GM10266 (cell line): Measurements from ENCODE around the gene SNX8.

Experiments used
- DNase-seq: peaks from one replicate; pipeline ENCODE4 v3.0.0; 2012; ENCODE audit errors: extremely low spot score
- CTCF ChIP-seq: IDR thresholded peaks from 2 replicates; pipeline ENCODE4 v1.5.1; 2012; ENCODE audit warnings: mild to moderate bottlenecking, low read depth; ENCODE audit not compliant: control insufficient read depth, insufficient read depth; ENCODE audit errors: missing control alignments

Gene SNX8

GRCh38 chr7:2225336-2225735 is 88.9 kb downstream of the SNX8 start:
- no peak for TF ChIP-seq CTCF

GRCh38 chr7:2224934-2225333 is 89.3 kb downstream of the SNX8 start:
- no peak for DNase-seq
- TF ChIP-seq CTCF: no peak

More at GRCh38 chr7:2225336-2225735, 88.9 kb downstream of the SNX8 start:
- no peak for DNase-seq

- no peak for DNase-seq
- no peak for TF ChIP-seq CTCF
Measured at GRCh38 chr7:2224491-2224928, 89.7 kb downstream of the SNX8 start.

GRCh38 chr7:2223321-2223720 is 90.9 kb downstream of the SNX8 start:
- no peak for DNase-seq
- TF ChIP-seq CTCF: no peak

- no peak for DNase-seq
- no peak for TF ChIP-seq CTCF
Measured at GRCh38 chr7:2222516-2222915, 91.7 kb downstream of the SNX8 start.

GRCh38 chr7:2220954-2221353 is 93.3 kb downstream of the SNX8 start:
- no peak for DNase-seq
- TF ChIP-seq CTCF: no peak

GRCh38 chr7:2220506-2220905 is 93.7 kb downstream of the SNX8 start:
- no peak for DNase-seq
- no peak for TF ChIP-seq CTCF
